SJCRH30 (cell line): Measurements from ENCODE around the gene CLTB. TPM values are rescaled to one million over a fixed set of nuclear protein-coding genes. Genes with fewer than 3 reads are reported as not detected.

Experiments used
- DNase-seq, 2 experiments: peaks; one replicate each; pipeline ENCODE4 v3.0.0-alpha.2; 2015 to 2020
- H3K27ac ChIP-seq: fragments of 250-450 bp; sonication (Bioruptor Pico); 2 replicates; pipeline ENCODE4 v1.5.1; 2020; ENCODE audit warnings: mild to moderate bottlenecking, moderate library complexity
- H3K27me3 ChIP-seq: fragments of 250-450 bp; sonication (Bioruptor Pico); 2 replicates; pipeline ENCODE4 v1.5.1; 2020; ENCODE audit warnings: mild to moderate bottlenecking, moderate library complexity
- H3K36me3 ChIP-seq: fragments of 250-450 bp; sonication (Bioruptor Pico); 2 replicates; pipeline ENCODE4 v1.5.1; 2020; ENCODE audit warnings: mild to moderate bottlenecking, moderate library complexity
- H3K4me1 ChIP-seq: fragments of 250-450 bp; sonication (Bioruptor Pico); 2 replicates; pipeline ENCODE4 v1.5.1; 2020; ENCODE audit warnings: mild to moderate bottlenecking, moderate library complexity
- H3K4me3 ChIP-seq: fragments of 250-450 bp; sonication (Bioruptor Pico); 2 replicates; pipeline ENCODE4 v1.5.1; 2020; ENCODE audit warnings: mild to moderate bottlenecking, moderate library complexity
- H3K9me3 ChIP-seq: fragments of 250-450 bp; sonication (Bioruptor Pico); replicated peaks from 2 replicates; pipeline ENCODE4 v1.5.1; 2020; ENCODE audit warnings: mild to moderate bottlenecking, moderate library complexity
- total RNA-seq: library from RNA; depleted of rRNA; stranded (reverse); fragments of >200 nt; shearing (Covaris generic); gene quantifications from 2 replicates; pipeline ENCODE4 v1.2.3, GENCODE V29; 2014

The CLTB gene
- total RNA-seq, 1 experiment from 2014 or later = 29.6 TPM

DNA sequence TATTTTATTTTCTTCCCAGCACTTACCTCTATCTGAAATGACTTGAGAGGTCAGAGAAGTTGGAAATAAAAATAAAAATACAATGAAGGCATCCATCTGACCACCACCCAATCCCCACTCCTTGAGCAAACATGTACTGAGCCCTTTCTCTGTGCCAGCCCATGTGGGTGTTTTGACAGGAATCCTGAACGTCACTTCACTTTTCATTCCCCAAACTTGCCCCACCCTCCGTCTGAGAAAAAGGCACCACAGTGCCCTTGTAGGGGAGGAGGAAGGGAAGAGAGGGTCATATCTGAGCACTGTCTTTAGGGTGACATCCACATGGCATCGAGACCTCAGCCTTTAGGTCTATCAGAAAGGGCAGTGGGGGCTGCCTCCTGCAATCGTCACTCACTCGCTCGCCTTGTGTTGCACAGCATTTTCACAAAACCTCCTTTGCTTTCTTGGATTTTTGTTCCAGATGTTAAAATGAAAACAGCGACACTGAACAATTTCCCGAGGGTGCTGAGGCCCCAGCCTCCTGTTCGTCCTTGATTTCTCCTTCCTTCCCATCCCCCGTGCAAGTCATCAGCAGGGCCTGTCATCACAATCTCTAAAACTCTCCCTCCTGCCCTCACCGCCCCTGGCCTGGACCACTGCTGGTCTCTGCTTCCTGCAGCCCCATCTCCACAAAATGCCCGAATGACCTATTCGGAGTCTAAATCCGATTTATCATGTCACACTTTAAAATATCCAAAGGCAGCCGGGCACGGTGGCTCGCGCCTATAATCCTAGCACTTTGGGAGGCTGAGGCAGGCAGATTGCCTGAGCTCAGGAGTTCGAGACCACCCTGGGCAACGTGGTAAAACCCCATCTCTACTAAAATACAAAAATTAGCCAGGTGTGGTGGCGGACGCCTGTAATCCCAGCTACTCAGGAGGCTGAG lies 14.8 kb downstream of the CLTB start:
- Histone ChIP-seq H3K4me1 (no peaks in the 10 kb centered on the region), H3K36me3 (no peaks in the 10 kb centered on the region), H3K4me3 (no peak overlapping the region), H3K27ac (no peak overlapping the region), H3K27me3 (no peaks in the 10 kb centered on the region), H3K9me3 (no peaks in the 10 kb centered on the region)
- DNase-seq = no peak

DNA sequence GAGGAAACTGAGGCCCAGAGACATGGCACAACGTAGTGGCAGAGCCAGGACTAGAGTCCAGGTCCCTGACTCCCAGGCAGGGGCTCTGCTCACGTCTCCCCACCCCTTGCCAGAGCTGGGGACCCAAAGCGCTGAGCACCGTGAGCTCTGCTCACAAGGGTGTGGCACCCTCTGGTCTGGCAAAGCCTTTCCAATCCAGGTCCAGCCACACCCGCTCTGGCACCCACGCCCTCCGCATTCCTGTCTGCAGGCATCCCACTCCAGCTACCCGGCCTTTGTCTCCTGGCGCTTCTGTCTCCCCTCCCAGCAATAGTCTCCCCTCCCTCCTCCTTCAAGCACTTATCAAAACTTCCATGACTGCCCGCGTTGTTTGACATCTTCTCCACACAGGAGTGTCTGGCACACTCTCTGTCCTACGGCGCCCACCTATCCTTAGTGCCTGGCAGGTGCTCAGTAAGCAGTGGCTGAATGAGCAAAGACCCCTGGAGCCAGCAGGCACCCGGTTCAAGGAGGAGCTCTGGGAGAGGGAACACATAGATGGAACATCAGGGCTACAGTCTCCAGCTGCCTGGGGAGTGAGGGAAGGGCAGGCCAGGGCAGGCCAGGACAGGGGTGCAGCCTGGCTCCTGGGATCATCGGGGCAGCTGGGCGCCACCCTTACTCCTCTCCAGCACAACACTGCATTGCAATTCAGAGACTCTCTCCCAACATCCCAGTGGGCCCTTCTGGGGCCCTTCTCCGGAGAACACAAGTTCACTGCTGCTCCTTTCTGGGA lies 15.8 kb downstream of the CLTB start:
- Histone ChIP-seq H3K36me3 (no peaks in the 10 kb centered on the region), H3K27me3 (no peaks in the 10 kb centered on the region), H3K4me3 (no peak overlapping the region), H3K27ac (no peak overlapping the region), H3K4me1 (no peaks in the 10 kb centered on the region), H3K9me3 (no peaks in the 10 kb centered on the region)
- DNase-seq = no peak

DNA sequence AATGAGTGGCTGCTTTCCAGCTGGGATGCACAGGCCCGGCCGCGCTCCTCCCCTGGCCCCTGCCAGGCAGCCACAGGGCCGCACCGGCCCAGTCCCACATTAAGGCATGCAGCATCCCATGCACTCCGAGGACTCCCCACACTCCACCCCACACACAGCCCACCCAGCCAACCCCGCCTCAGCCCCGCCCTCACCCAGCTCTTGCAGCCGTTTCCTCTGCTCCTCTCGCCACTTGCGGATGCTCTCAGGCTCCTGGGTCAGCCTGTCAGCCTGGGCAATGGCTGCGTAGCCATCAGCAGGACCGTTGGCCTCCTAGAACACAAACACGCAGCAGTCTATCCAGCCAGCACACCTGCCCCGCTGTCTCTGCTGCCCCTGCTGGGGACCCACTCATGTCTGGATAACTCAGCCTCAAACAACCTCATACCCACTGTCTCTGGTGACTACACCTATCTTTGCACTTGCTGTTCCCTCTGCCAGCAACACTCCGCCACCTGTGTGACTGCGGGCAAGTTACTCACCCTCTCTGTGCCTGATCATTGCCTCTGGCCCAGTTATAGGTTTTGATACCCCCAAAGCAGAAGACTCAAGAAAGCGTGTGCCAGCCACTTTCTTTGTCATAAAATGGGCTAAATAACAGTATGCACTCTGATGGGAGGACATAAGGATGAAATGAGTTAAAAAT lies 18.5 kb downstream of the CLTB start:
- no peaks in the 10 kb centered on the region for H3K4me1 ChIP-seq
- H3K27ac ChIP-seq = no peak overlapping the region
- no peaks in the 10 kb centered on the region for H3K27me3 ChIP-seq
- no peak for DNase-seq
- no peaks in the 10 kb centered on the region for H3K9me3 ChIP-seq
- H3K36me3 ChIP-seq = no peaks in the 10 kb centered on the region
- H3K4me3 ChIP-seq = no peak overlapping the region

DNA sequence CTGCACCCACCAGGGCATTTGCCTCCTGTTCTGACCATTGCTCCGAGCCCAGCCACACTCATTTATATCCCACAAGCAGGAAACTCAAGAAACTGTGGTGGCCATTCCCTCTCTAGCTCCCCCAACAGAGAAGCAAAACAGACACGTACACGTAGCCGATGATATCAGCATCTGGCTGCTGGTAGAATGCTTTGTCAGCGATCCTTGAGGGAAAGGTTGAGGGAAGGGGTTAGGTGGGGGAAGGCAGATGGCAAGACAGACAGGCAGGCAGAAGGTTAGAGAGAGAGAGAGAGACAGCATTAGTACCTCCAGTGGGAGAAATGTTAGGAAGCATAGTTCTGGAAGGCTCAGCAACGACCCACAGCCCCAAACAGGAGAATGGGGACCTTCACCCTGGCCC lies 20.0 kb downstream of the CLTB start:
- Histone ChIP-seq H3K9me3 (no peaks in the 10 kb centered on the region), H3K36me3 (no peaks in the 10 kb centered on the region), H3K27ac (no peak overlapping the region), H3K4me3 (no peak overlapping the region), H3K4me1 (no peaks in the 10 kb centered on the region), H3K27me3 (no peaks in the 10 kb centered on the region)
- DNase-seq = no peak

DNA sequence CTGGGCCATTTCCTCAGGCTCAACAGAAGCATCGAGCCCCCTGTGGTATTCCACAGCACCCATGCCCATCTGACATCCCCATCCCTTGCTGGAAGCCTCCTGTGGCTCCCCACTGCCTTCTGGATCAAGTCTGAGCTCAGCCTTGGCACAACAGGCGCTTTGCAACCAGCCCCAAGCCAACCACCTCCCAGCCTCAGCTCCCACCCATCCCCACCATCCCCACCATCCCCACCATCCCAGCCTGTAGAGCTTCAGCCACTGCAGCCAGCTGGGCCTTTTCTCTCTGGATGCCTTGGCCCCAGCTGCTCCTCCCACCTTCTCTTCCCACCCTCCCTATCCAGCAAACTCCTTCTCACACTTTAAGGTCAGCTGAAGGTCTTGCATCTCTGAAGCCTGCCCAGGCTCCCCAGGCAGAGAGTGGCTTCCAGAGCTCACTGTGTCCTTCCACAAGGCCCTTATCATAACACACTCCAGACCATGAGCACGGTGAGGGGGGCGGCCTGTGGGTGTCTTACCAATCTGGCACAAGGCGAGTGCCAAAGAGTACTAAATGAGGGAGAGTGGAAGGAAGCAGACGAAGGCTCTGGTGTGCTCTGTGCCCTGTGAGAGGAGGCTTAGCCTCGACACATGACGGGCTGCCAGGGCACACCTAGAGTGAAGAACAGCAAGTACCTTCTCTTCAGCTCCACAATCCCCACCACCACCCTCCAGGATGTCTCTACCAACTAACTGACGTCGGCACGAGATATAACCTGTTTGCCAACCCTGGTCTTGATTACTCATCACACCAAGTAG lies 21.3 kb downstream of the CLTB start:
- no peak for DNase-seq
- Histone ChIP-seq H3K4me3 (no peak overlapping the region), H3K27ac (no peak overlapping the region), H3K9me3 (no peaks in the 10 kb centered on the region), H3K27me3 (no peaks in the 10 kb centered on the region), H3K4me1 (no peaks in the 10 kb centered on the region), H3K36me3 (peaks cover 10% of the 10 kb centered on the region; the same call in 1 of the 2 replicates)

DNA sequence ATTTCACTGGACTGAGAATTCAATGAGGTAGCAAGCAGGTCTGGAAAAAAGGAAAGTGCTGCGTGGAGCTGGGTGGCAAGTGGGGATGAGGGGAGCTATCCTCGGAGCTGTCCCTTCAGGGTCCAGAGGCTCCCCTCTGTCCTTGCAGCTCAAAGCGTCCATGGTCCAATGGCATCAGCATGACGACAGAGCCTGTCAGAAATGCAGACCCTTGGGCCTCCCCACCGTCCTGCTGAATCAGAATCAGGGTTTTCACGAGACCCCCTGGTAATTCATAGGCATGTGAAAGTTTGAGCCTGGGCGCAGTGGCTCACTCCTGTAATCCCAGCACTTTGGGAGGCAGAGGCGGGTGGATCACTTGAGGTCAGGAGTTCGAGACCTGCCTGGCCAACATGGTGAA lies 22.2 kb downstream of the CLTB start:
- Histone ChIP-seq H3K4me3 (no peak overlapping the region), H3K27me3 (no peaks in the 10 kb centered on the region), H3K27ac (no peak overlapping the region), H3K9me3 (no peaks in the 10 kb centered on the region), H3K4me1 (no peaks in the 10 kb centered on the region), H3K36me3 (peaks cover 10% of the 10 kb centered on the region; the same call in 1 of the 2 replicates)
- no peak for DNase-seq

DNA sequence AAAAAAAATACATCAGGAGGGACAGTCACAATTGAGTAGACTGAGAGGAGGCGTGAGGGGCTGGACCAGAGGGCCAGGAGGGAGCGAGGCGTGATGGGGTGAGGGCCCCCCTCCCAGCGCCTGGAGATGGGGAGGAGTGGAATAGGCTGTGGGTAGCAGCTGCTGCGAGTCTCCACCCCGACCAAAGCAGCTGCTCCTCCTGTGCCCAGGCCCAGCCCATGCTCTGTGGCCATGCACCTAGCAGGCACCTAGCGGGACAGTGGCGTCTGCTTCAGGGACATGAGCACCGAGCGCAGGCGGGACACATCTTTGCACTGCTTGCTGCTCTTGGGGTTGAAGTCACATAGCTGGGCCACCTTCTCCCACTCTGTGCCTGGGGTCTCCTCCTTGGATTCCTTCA lies 23.8 kb downstream of the CLTB start:
- DNase-seq = no peak
- Histone ChIP-seq H3K4me1 (no peaks in the 10 kb centered on the region), H3K27me3 (no peaks in the 10 kb centered on the region), H3K9me3 (no peaks in the 10 kb centered on the region), H3K36me3 (peaks cover 10% of the 10 kb centered on the region; the same call in 1 of the 2 replicates), H3K4me3 (no peak overlapping the region), H3K27ac (no peak overlapping the region)

DNA sequence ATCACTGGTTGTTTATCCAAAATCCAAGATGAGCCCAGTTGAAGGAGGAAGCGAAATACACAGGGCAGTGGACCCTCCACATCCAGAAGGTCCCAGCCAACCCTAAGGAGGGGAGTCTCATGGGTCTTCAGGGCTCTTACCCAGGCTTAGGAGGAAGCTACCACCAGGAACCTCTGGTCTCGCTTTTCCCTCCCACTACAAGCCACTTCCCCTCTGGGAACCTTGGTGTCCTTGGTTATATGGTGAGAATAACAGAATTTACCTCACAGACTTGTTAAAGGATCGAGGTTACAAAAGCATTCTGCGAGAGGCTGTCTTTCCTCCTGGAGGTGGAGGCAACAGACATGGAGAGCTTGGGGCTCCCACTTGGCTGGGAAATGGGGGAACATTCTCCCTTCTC lies 24.3 kb downstream of the CLTB start:
- no peaks in the 10 kb centered on the region for H3K27me3 ChIP-seq
- H3K4me1 ChIP-seq = 0 out of 2 replicates have a peak, but pooled peaks cover 3% of the 10 kb centered on the region
- H3K27ac ChIP-seq = no peak overlapping the region
- no peak overlapping the region for H3K4me3 ChIP-seq
- DNase-seq = no peak
- H3K36me3 ChIP-seq = peaks cover 10% of the 10 kb centered on the region; the same call in 1 of the 2 replicates
- H3K9me3 ChIP-seq = no peaks in the 10 kb centered on the region

DNA sequence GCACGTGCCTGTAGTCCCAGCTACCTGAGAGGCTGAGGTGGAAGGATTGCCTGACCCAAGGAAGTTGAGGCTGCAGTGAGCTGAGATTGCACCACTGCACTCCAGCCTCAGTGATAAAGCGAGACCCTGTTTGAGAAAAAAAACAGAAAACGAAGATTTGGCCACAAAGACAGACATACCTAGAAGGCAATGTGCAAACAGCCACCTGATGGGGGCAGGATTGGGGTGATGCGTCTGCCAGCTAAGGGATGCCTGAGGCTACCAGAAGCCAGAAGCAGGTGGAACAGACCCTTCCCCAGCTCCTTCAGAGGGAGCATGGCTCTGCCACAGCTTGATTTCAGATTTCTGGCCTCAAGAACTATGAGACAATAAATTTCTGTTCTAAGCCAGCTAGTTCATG lies 24.9 kb downstream of the CLTB start:
- DNase-seq = no peak
- H3K27me3 ChIP-seq = no peaks in the 10 kb centered on the region
- H3K4me3 ChIP-seq = no peak overlapping the region
- H3K36me3 ChIP-seq = peaks cover 12% of the 10 kb centered on the region
- no peak overlapping the region for H3K27ac ChIP-seq
- H3K4me1 ChIP-seq = 0 out of 2 replicates have a peak, but pooled peaks cover 3% of the 10 kb centered on the region
- H3K9me3 ChIP-seq = no peaks in the 10 kb centered on the region

DNA sequence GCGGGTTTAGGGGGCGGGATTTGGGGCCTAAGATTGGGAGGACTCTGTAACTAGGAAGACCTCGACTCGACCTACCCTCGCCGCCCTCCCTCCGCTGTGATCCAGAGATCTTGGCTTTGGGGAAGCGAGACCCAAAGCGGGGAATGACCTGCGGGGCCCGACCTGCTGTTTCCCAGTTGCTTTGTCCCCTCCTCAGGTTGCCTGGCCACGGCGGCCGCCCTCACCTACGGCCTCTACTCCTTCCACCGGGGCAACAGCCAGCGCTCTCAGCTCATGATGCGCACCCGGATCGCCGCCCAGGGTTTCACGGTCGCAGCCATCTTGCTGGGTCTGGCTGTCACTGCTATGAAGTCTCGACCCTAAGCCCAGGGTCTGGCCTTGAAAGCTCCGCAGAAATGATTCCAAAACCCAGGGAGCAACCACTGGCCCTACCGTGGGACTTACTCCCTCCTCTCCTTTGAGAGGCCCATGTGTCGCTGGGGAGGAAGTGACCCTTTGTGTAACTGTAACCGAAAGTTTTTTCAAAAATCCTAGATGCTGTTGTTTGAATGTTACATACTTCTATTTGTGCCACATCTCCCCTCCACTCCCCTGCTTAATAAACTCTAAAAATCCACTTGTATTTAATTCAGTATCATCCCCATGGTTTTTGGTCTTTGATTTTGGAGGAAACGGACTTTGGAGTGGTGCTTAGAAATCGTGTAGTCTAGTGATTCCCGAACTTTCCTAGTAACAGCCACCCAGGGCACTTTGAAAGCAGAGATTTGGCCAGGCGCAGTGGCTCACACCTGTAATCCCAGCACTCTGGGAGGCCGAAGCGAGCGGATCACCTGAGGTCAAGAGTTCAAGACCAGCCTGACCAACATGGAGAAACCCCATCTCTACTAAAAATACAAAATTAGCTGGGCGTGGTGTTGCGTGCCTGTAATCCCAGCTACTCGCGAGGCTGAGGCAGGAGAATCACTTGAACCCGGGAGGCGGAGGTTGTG lies 26.9 kb downstream of the CLTB start:
- H3K27me3 ChIP-seq = no peaks in the 10 kb centered on the region
- H3K4me3 ChIP-seq = peak overlapping the region; percentile 80
- no peaks in the 10 kb centered on the region for H3K9me3 ChIP-seq
- H3K27ac ChIP-seq = peak overlapping the region; percentile 98
- no peak for DNase-seq
- 0 out of 2 replicates have a peak, but pooled peaks cover 3% of the 10 kb centered on the region for H3K4me1 ChIP-seq
- H3K36me3 ChIP-seq = peaks cover 31% of the 10 kb centered on the region

DNA sequence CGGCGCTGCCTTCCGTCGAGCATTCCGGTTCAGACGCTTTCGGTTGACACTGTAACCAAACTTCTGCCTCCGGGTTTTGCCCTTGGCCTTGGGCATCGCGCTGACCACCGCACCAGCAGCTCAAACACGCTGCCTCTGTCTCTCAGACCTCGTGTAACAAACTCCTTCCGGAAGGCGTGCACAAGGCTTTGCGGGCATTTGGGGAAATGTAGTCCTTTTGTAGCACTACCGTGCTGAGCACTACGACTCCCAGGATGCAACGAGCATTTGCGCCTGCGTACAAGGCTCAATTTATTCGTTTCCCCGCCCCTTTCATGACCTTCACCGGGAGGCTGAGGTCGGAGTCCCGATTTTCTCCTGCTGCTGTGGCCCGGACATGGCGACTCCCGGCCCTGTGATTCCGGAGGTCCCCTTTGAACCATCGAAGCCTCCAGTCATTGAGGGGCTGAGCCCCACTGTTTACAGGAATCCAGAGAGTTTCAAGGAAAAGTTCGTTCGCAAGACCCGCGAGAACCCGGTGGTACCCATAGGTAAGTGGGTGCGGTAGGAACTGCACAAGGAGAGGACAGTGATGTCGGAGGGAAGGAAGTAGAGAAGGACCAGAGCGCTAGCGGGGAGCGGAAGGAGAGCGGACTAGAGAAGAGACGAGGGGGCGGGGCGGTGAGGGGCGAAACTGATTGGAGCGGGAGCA lies 27.8 kb downstream of the CLTB start, which contains the start of the genes HIGD2A and NOP16:
Gene HIGD2A (plus strand): TSS at position 308 of the 691 bp plus-strand sequence. CDS start 69 bp downstream, at position 377.
Gene NOP16 (minus strand): TSS at position 155 of the 691 bp plus-strand sequence. CDS start 59 bp downstream, at position 96.
- H3K9me3 ChIP-seq = no peaks in the 10 kb centered on the region
- DNase-seq = peak; percentile 99 to 100
- H3K4me1 ChIP-seq = 0 out of 2 replicates have a peak, but pooled peaks cover 3% of the 10 kb centered on the region
- H3K27me3 ChIP-seq = no peaks in the 10 kb centered on the region
- peak within 1 kb of the TSS; percentile 80 for H3K4me3 ChIP-seq
- peak within 1 kb of the TSS; percentile 98 for H3K27ac ChIP-seq
- peaks cover 39% of the 10 kb centered on the region for H3K36me3 ChIP-seq

DNA sequence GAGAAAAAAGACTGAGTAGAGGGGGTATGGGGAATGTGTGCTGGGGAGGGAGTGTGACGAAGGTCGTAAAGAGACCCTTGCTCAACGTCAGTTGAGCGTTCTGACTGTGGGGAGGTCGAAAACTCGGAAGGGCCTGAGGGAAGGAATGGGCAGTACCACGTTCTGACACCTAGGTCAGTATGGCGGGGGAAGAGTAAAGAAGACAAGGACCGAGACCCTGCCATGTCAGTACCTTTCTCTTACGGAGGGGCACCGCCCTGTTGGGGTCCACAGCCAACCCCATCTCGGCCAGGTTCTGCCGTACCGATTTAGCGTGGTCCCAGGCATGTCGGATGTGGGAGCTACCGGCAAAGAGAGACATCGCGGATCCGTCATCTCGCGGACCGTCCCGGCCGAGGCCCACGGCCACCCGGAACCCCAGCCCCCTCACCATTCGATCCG lies 28.3 kb downstream of the CLTB start:
- Histone ChIP-seq H3K27me3 (no peaks in the 10 kb centered on the region), H3K36me3 (peaks cover 45% of the 10 kb centered on the region), H3K9me3 (no peaks in the 10 kb centered on the region), H3K27ac (peak overlapping the region; percentile 98), H3K4me3 (peak overlapping the region; percentile 80), H3K4me1 (0 out of 2 replicates have a peak, but pooled peaks cover 3% of the 10 kb centered on the region)
- peak; percentile 34 to 44 for DNase-seq
